CD4-positive, CD25-positive, alpha-beta regulatory T cell (primary cell): ENCODE measurements around the gene VIPR1. TPM values are rescaled to one million over a fixed set of nuclear protein-coding genes. Genes with fewer than 3 reads are reported as not detected.
"Not testable (repeated sequence)": the region's sequence is repeated elsewhere in the genome, so short reads cannot be mapped to it uniquely, and the experiment has no call there.

Experiments
- ATAC-seq, 2 donors: fragments of 150-1000 bp; cut with Tn5 transposase; one replicate each; pipeline ENCODE4 v1.10.0; 2021; ENCODE audit warnings: low read depth in 2 of 2, moderate number of reproducible peaks in 2 of 2, moderate library complexity in 1 of 2
- DNase-seq, 3 donors: peaks; one replicate each; pipeline versions ENCODE4 v3.0.0 to v3.0.0-alpha.2; 2012 to 2022; ENCODE audit warnings: mixed read lengths in 1 of 3
- H3K27ac ChIP-seq: one replicate; pipeline ENCODE4 v1.7.0; 2013; ENCODE audit warnings: mild to moderate bottlenecking, low read length; ENCODE audit not compliant: insufficient read depth, poor library complexity, severe bottlenecking
- H3K27me3 ChIP-seq: one replicate; pipeline ENCODE4 v1.7.0; 2013; ENCODE audit warnings: low read length; ENCODE audit not compliant: control insufficient read depth, insufficient read depth
- H3K36me3 ChIP-seq: one replicate; pipeline ENCODE4 v1.7.0; 2013; ENCODE audit warnings: mild to moderate bottlenecking, low read length, moderate library complexity; ENCODE audit not compliant: control insufficient read depth, insufficient read depth
- H3K4me1 ChIP-seq: 2 replicates; pipeline ENCODE4 v1.7.0; 2013; ENCODE audit warnings: mild to moderate bottlenecking, low read length; ENCODE audit not compliant: insufficient read depth, control insufficient read depth, poor library complexity, severe bottlenecking
- H3K4me3 ChIP-seq: one replicate; pipeline ENCODE4 v1.7.0; 2013; ENCODE audit warnings: low read depth, mild to moderate bottlenecking, low read length, moderate library complexity
- H3K9me3 ChIP-seq, 2 experiments: 1 replicate in 1 of 2; 2 replicates in 1 of 2; pipeline ENCODE4 v1.7.0; 2013; ENCODE audit warnings: low read length in 2 of 2, mild to moderate bottlenecking in 1 of 2, moderate library complexity in 1 of 2; ENCODE audit not compliant: control insufficient read depth in 2 of 2
- H3K27ac Mint-ChIP-seq, 3 donors: one replicate each; pipeline ENCODE4 v1.8.0; 2020 to 2022; ENCODE audit warnings: mild to moderate bottlenecking in 3 of 3, mixed read lengths in 3 of 3, moderate library complexity in 2 of 3
- H3K27me3 Mint-ChIP-seq: one replicate; pipeline ENCODE4 v1.8.0; 2022; ENCODE audit warnings: mild to moderate bottlenecking, mixed read lengths
- H3K36me3 Mint-ChIP-seq: one replicate; pipeline ENCODE4 v1.8.0; 2020; ENCODE audit warnings: mixed read lengths
- H3K4me1 Mint-ChIP-seq, 4 donors: one replicate each; pipeline ENCODE4 v1.8.0; 2020 to 2022; ENCODE audit warnings: mixed read lengths in 4 of 4, mild to moderate bottlenecking in 1 of 4
- H3K4me3 Mint-ChIP-seq, 4 donors: one replicate each; pipeline ENCODE4 v1.8.0; 2020 to 2022; ENCODE audit warnings: mild to moderate bottlenecking in 4 of 4, mixed read lengths in 4 of 4, moderate library complexity in 3 of 4
- H3K9me3 Mint-ChIP-seq, 7 donors: one replicate each; pipeline ENCODE4 v1.8.0; 2020 to 2022; ENCODE audit warnings: mixed read lengths in 7 of 7, mild to moderate bottlenecking in 3 of 7, moderate library complexity in 2 of 7
- polyA plus RNA-seq, 4 donors: library from polyadenylated mRNA; unstranded; fragments of 300-500 nt; fragmentation: Illumina TruSeq; gene quantifications; one replicate each; pipeline ENCODE4 v1.2.3, GENCODE V29; 2021
- total RNA-seq: library from RNA; stranded (reverse); gene quantifications from one replicate; pipeline ENCODE4 v1.2.3, GENCODE V29; 2022

The VIPR1 gene
- total and polyA plus RNA-seq, 5 donors from 2014 or later = 5.0 to 31.2 (median 8.5) TPM

GRCh38 chr3:42550250-42550649 is 47.8 kb downstream of the VIPR1 start:
- Mint-ChIP-seq H3K27ac (peak overlapping the region in 1 of 3 donors; percentile 66), H3K27me3 (no peaks in the 10 kb centered on the region), H3K4me3 (no peak overlapping the region), H3K9me3 (no peaks in the 10 kb centered on the region), H3K36me3 (peaks cover 34% of the 10 kb centered on the region), H3K4me1 (peaks cover 4 to 14% (median 6%) of the 10 kb centered on the region in 4 donors)
- Histone ChIP-seq H3K36me3 (peaks cover 46% of the 10 kb centered on the region), H3K9me3 (no peaks in the 10 kb centered on the region), H3K4me1 (peaks cover 5% of the 10 kb centered on the region), H3K27me3 (no peaks in the 10 kb centered on the region), H3K27ac (no peak overlapping the region), H3K4me3 (no peak overlapping the region)
- no peak for ATAC-seq
- no peak for DNase-seq

- Mint-ChIP-seq H3K4me1 (peaks cover 14 to 33% (median 23%) of the 10 kb centered on the region in 4 donors), H3K9me3 (no peaks in the 10 kb centered on the region), H3K27ac (peak overlapping the region in 1 of 3 donors; percentile 15), H3K27me3 (no peaks in the 10 kb centered on the region), H3K36me3 (peaks cover 43% of the 10 kb centered on the region), H3K4me3 (peak overlapping the region in 1 of 4 donors; percentile 20)
- no peak for DNase-seq
- no peak for ATAC-seq
- no peaks in the 10 kb centered on the region for H3K9me3 ChIP-seq
- no peaks in the 10 kb centered on the region for H3K27me3 ChIP-seq
- no peak overlapping the region for H3K4me3 ChIP-seq
- peaks cover 29% of the 10 kb centered on the region for H3K4me1 ChIP-seq
- H3K27ac ChIP-seq = no peak overlapping the region
- H3K36me3 ChIP-seq = peaks cover 42% of the 10 kb centered on the region
Observed at GRCh38 chr3:42552830-42553229, 50.4 kb downstream of the VIPR1 start.

- no peaks in the 10 kb centered on the region for H3K9me3 Mint-ChIP-seq
- DNase-seq (peak; percentile 13 to 88 (median 74)), ATAC-seq (peak; percentile 88 to 92)
- H3K27ac ChIP-seq = peak overlapping the region; percentile 70
- peak overlapping the region; percentile 77 to 99 (median 95) for H3K27ac Mint-ChIP-seq
- H3K4me1 Mint-ChIP-seq = peaks cover 11 to 37% (median 26%) of the 10 kb centered on the region in 4 donors
- no peaks in the 10 kb centered on the region for H3K9me3 ChIP-seq
- H3K4me1 ChIP-seq = peaks cover 29% of the 10 kb centered on the region
- H3K27me3 ChIP-seq = no peaks in the 10 kb centered on the region
- peak overlapping the region; percentile 55 to 81 (median 70) for H3K4me3 Mint-ChIP-seq
- H3K27me3 Mint-ChIP-seq = no peaks in the 10 kb centered on the region
- H3K36me3 ChIP-seq = peaks cover 43% of the 10 kb centered on the region
- H3K4me3 ChIP-seq = peak overlapping the region; percentile 49
- peaks cover 46% of the 10 kb centered on the region for H3K36me3 Mint-ChIP-seq
Observed at GRCh38 chr3:42556089-42556632, 53.7 kb downstream of the VIPR1 start.

- H3K27me3 ChIP-seq, H3K27me3 Mint-ChIP-seq, H3K4me3 ChIP-seq, ATAC-seq, H3K9me3 Mint-ChIP-seq, H3K9me3 ChIP-seq, DNase-seq: not testable (repeated sequence)
- Mint-ChIP-seq H3K27ac (peak overlapping the region; percentile 77 to 99 (median 95)), H3K36me3 (peaks cover 45% of the 10 kb centered on the region), H3K4me1 (peaks cover 11 to 37% (median 26%) of the 10 kb centered on the region in 4 donors), H3K4me3 (peak overlapping the region in 3 of 4 donors; percentile 67 to 81 (median 74))
- Histone ChIP-seq H3K4me1 (peaks cover 29% of the 10 kb centered on the region), H3K27ac (peak overlapping the region; percentile 70), H3K36me3 (peaks cover 45% of the 10 kb centered on the region)
Observed at GRCh38 chr3:42556817-42557216, 54.4 kb downstream of the VIPR1 start.

- Histone ChIP-seq H3K4me1 (peaks cover 29% of the 10 kb centered on the region), H3K9me3 (no peaks in the 10 kb centered on the region), H3K4me3 (no peak overlapping the region), H3K27ac (no peak overlapping the region), H3K27me3 (no peaks in the 10 kb centered on the region), H3K36me3 (peaks cover 46% of the 10 kb centered on the region)
- H3K9me3 Mint-ChIP-seq = no peaks in the 10 kb centered on the region
- H3K4me3 Mint-ChIP-seq = peak overlapping the region in 1 of 4 donors; percentile 46
- peak overlapping the region; percentile 36 to 77 (median 45) for H3K27ac Mint-ChIP-seq
- peaks cover 49% of the 10 kb centered on the region for H3K36me3 Mint-ChIP-seq
- no peaks in the 10 kb centered on the region for H3K27me3 Mint-ChIP-seq
- H3K4me1 Mint-ChIP-seq = peaks cover 11 to 39% (median 26%) of the 10 kb centered on the region in 4 donors
- ATAC-seq = no peak
- DNase-seq = peak in 2 of 3 donors; percentile 52 to 53
Observed at GRCh38 chr3:42557854-42558253, 55.4 kb downstream of the VIPR1 start.

- Mint-ChIP-seq H3K27ac (no peak overlapping the region), H3K27me3 (no peaks in the 10 kb centered on the region), H3K9me3 (no peaks in the 10 kb centered on the region), H3K4me3 (no peak overlapping the region), H3K36me3 (peaks cover 51% of the 10 kb centered on the region), H3K4me1 (peaks cover 7 to 20% (median 16%) of the 10 kb centered on the region in 4 donors)
- H3K4me3 ChIP-seq = no peak overlapping the region
- peaks cover 4% of the 10 kb centered on the region for H3K4me1 ChIP-seq
- DNase-seq (no peak), ATAC-seq (no peak)
- no peaks in the 10 kb centered on the region for H3K9me3 ChIP-seq
- H3K27me3 ChIP-seq = no peaks in the 10 kb centered on the region
- peaks cover 70% of the 10 kb centered on the region for H3K36me3 ChIP-seq
- no peak overlapping the region for H3K27ac ChIP-seq
Observed at GRCh38 chr3:42562047-42562907, 59.8 kb downstream of the VIPR1 start.

GRCh38 chr3:42569593-42570142 is 67.2 kb downstream of the VIPR1 start:
- ATAC-seq = no peak
- Histone ChIP-seq H3K9me3 (peaks cover 4 to 8% of the 10 kb centered on the region in 2 experiments), H3K27ac (no peak overlapping the region), H3K27me3 (no peaks in the 10 kb centered on the region), H3K4me1 (no peaks in the 10 kb centered on the region), H3K4me3 (no peak overlapping the region), H3K36me3 (peaks cover 51% of the 10 kb centered on the region)
- Mint-ChIP-seq H3K27ac (peak overlapping the region in 1 of 3 donors; percentile 23), H3K4me1 (peaks cover 12 to 37% (median 19%) of the 10 kb centered on the region in 4 donors), H3K9me3 (peaks cover 0 to 10% (median 3%) of the 10 kb centered on the region in 7 donors), H3K27me3 (no peaks in the 10 kb centered on the region), H3K36me3 (peaks cover 49% of the 10 kb centered on the region), H3K4me3 (no peak overlapping the region)
- no peak for DNase-seq
